Skeletal muscle tissue (tissue), 4 donors: ENCODE data around the gene KMT2C. TPM values are rescaled to one million over a fixed set of nuclear protein-coding genes. Genes with fewer than 3 reads are reported as not detected.

ENCODE experiments used
- H3K27ac ChIP-seq: one replicate; pipeline ENCODE4 v1.7.0; 2013; ENCODE audit warnings: mild to moderate bottlenecking, low read depth, low read length, inconsistent platforms
- H3K27me3 ChIP-seq, 3 donors: one replicate each; pipeline ENCODE4 v1.7.0; 2013; ENCODE audit warnings: low read length in 3 of 3; ENCODE audit not compliant: control insufficient read depth in 3 of 3, insufficient read depth in 3 of 3
- H3K36me3 ChIP-seq, 3 donors: one replicate each; pipeline ENCODE4 v1.7.0; 2013; ENCODE audit warnings: low read length in 3 of 3; ENCODE audit not compliant: control insufficient read depth in 3 of 3, insufficient read depth in 3 of 3
- H3K4me1 ChIP-seq, 3 donors: one replicate each; pipeline ENCODE4 v1.7.0; 2013; ENCODE audit warnings: low read length in 3 of 3, mild to moderate bottlenecking in 3 of 3; ENCODE audit not compliant: control insufficient read depth in 3 of 3, insufficient read depth in 3 of 3
- H3K4me3 ChIP-seq, 3 donors: one replicate each; pipeline ENCODE4 v1.7.0; 2013; ENCODE audit warnings: low read length in 3 of 3
- H3K9ac ChIP-seq, 3 donors: one replicate each; pipeline ENCODE4 v1.7.0; 2013; ENCODE audit warnings: low read length in 3 of 3, mild to moderate bottlenecking in 3 of 3, moderate library complexity in 2 of 3, low read depth in 1 of 3
- H3K9me3 ChIP-seq, 3 donors: one replicate each; pipeline ENCODE4 v1.7.0; 2013; ENCODE audit warnings: low read length in 3 of 3; ENCODE audit not compliant: control insufficient read depth in 3 of 3
- total RNA-seq: library from RNA; depleted of rRNA; stranded (reverse); fragments of >200 nt; gene quantifications from one replicate; pipeline ENCODE4 v1.2.3, GENCODE V29; 2014
- donor health status: Osteomylitis.

KMT2C gene
- total RNA-seq, 1 donor from 2014 or later, result 61.6 TPM

- Histone ChIP-seq H3K27me3 (no peaks in the 10 kb centered on the region), H3K4me1 (no peaks in the 10 kb centered on the region), H3K9ac (no peak overlapping the region), H3K4me3 (no peak overlapping the region), H3K36me3 (peaks cover 18 to 55% (median 46%) of the 10 kb centered on the region in 3 donors), H3K27ac (no peak overlapping the region), H3K9me3 (no peaks in the 10 kb centered on the region)
Measured at GRCh38 chr7:152193880-152194279, 241.9 kb downstream of the KMT2C start.

- Histone ChIP-seq H3K36me3 (peaks cover 18 to 56% (median 53%) of the 10 kb centered on the region in 3 donors), H3K27ac (no peak overlapping the region), H3K4me3 (no peak overlapping the region), H3K27me3 (no peaks in the 10 kb centered on the region), H3K9ac (no peak overlapping the region), H3K4me1 (no peaks in the 10 kb centered on the region), H3K9me3 (no peaks in the 10 kb centered on the region)
Measured at GRCh38 chr7:152189061-152189460, 246.7 kb downstream of the KMT2C start.

- peaks cover 26 to 56% (median 52%) of the 10 kb centered on the region in 3 donors for H3K36me3 ChIP-seq
- H3K27ac ChIP-seq, result peak overlapping the region; percentile 25
Measured at GRCh38 chr7:152185558-152185957, 250.2 kb downstream of the KMT2C start.

GRCh38 chr7:152180587-152180986, 255.2 kb downstream of the KMT2C start:
- H3K9ac ChIP-seq, result no peak overlapping the region
- H3K36me3 ChIP-seq, result peaks cover 43 to 70% (median 56%) of the 10 kb centered on the region in 3 donors
- H3K4me1 ChIP-seq, result no peaks in the 10 kb centered on the region
- H3K9me3 ChIP-seq, result no peaks in the 10 kb centered on the region
- no peak overlapping the region for H3K27ac ChIP-seq
- H3K27me3 ChIP-seq, result no peaks in the 10 kb centered on the region
- no peak overlapping the region for H3K4me3 ChIP-seq

More at GRCh38 chr7:152185558-152185957, 250.2 kb downstream of the KMT2C start:
- Histone ChIP-seq H3K27me3 (no peaks in the 10 kb centered on the region), H3K9me3 (no peaks in the 10 kb centered on the region), H3K9ac (no peak overlapping the region), H3K4me1 (no peaks in the 10 kb centered on the region), H3K4me3 (no peak overlapping the region)

GRCh38 chr7:152180048-152180447, 255.8 kb downstream of the KMT2C start:
- Histone ChIP-seq H3K36me3 (peaks cover 43 to 72% (median 54%) of the 10 kb centered on the region in 3 donors), H3K27ac (no peak overlapping the region), H3K9me3 (no peaks in the 10 kb centered on the region), H3K4me3 (no peak overlapping the region), H3K4me1 (no peaks in the 10 kb centered on the region), H3K9ac (no peak overlapping the region), H3K27me3 (no peaks in the 10 kb centered on the region)

- H3K27me3 ChIP-seq, result no peaks in the 10 kb centered on the region
Measured at GRCh38 chr7:152178405-152179058, 257.3 kb downstream of the KMT2C start.

GRCh38 chr7:152177681-152178404, 258.0 kb downstream of the KMT2C start:
- no peaks in the 10 kb centered on the region for H3K9me3 ChIP-seq
- H3K36me3 ChIP-seq, result peaks cover 43 to 60% (median 57%) of the 10 kb centered on the region in 3 donors
- H3K4me1 ChIP-seq, result no peaks in the 10 kb centered on the region
- no peak overlapping the region for H3K9ac ChIP-seq
- H3K4me3 ChIP-seq, result no peak overlapping the region
- no peak overlapping the region for H3K27ac ChIP-seq
- H3K27me3 ChIP-seq, result no peaks in the 10 kb centered on the region

More at GRCh38 chr7:152178405-152179058, 257.3 kb downstream of the KMT2C start:
- H3K9me3 ChIP-seq, result no peaks in the 10 kb centered on the region
- no peak overlapping the region for H3K4me3 ChIP-seq
- H3K4me1 ChIP-seq, result no peaks in the 10 kb centered on the region
- no peak overlapping the region for H3K9ac ChIP-seq
- no peak overlapping the region for H3K27ac ChIP-seq
- peaks cover 43 to 63% (median 56%) of the 10 kb centered on the region in 3 donors for H3K36me3 ChIP-seq

GRCh38 chr7:152176797-152177196, 259.0 kb downstream of the KMT2C start:
- Histone ChIP-seq H3K27ac (no peak overlapping the region), H3K9ac (no peak overlapping the region), H3K27me3 (no peaks in the 10 kb centered on the region), H3K36me3 (peaks cover 37 to 54% (median 49%) of the 10 kb centered on the region in 3 donors), H3K4me3 (no peak overlapping the region), H3K4me1 (no peaks in the 10 kb centered on the region), H3K9me3 (no peaks in the 10 kb centered on the region)

- Histone ChIP-seq H3K36me3 (peaks cover 17 to 44% (median 34%) of the 10 kb centered on the region in 3 donors), H3K27me3 (no peaks in the 10 kb centered on the region), H3K9me3 (no peaks in the 10 kb centered on the region), H3K9ac (no peak overlapping the region), H3K4me3 (no peak overlapping the region), H3K27ac (no peak overlapping the region), H3K4me1 (no peaks in the 10 kb centered on the region)
Measured at GRCh38 chr7:152173372-152174070, 262.3 kb downstream of the KMT2C start.

GRCh38 chr7:152162287-152162686, 273.5 kb downstream of the KMT2C start:
- H3K4me3 ChIP-seq, result no peak overlapping the region
- H3K27ac ChIP-seq, result no peak overlapping the region
- H3K9me3 ChIP-seq, result no peaks in the 10 kb centered on the region
- H3K9ac ChIP-seq, result no peak overlapping the region
- peaks cover 36 to 63% (median 55%) of the 10 kb centered on the region in 3 donors for H3K36me3 ChIP-seq
- H3K27me3 ChIP-seq, result no peaks in the 10 kb centered on the region
- no peaks in the 10 kb centered on the region for H3K4me1 ChIP-seq
